GM21619 (cell line): ENCODE data around the gene PBX1.

Source experiments
- ATAC-seq: cut with Tn5 transposase; IDR thresholded peaks from one replicate; pipeline ENCODE4 v1.9.1; 2021; ENCODE audit not compliant: unreplicated experiment

The PBX1 gene

DNA sequence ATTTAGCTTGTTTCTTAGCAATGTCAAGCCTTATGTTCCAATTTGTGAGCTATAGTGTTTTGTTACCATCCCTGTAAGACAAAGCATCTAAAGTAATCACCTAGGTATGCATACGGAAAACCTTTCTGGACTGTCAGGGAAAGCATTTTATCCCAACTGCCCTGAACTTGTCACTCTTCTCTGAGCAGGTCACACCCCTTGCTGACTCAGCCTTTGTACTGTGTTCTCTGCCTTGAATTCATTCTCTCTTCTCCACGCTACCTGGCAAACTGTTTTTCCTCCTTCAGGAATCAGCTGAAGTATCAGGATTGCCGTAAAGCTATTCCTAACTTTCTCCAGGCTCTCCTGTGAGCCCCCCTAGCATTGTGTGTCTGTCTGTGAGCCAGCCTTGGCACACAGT is 54.2 kb downstream of the PBX1 start:
- ATAC-seq: no peak

DNA sequence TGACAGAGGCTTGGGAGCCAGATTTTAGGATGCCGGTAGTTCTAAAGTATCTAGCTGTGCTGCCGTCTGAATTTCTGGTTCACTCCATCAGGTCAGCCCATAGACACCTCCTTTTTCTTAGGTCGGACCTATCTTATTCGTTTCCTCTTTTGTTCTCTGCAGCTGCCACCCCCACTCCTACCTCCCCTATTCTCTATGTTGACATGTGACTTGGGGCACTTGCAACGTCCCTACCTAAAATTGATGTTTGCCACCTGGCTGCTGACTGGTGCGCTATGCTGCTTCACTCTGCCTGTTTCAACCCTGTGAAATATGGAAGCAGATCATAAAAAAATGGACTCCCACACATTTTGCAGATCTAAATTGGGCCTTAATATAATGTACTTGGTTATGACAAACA is 55.3 kb downstream of the PBX1 start:
- no peak for ATAC-seq

DNA sequence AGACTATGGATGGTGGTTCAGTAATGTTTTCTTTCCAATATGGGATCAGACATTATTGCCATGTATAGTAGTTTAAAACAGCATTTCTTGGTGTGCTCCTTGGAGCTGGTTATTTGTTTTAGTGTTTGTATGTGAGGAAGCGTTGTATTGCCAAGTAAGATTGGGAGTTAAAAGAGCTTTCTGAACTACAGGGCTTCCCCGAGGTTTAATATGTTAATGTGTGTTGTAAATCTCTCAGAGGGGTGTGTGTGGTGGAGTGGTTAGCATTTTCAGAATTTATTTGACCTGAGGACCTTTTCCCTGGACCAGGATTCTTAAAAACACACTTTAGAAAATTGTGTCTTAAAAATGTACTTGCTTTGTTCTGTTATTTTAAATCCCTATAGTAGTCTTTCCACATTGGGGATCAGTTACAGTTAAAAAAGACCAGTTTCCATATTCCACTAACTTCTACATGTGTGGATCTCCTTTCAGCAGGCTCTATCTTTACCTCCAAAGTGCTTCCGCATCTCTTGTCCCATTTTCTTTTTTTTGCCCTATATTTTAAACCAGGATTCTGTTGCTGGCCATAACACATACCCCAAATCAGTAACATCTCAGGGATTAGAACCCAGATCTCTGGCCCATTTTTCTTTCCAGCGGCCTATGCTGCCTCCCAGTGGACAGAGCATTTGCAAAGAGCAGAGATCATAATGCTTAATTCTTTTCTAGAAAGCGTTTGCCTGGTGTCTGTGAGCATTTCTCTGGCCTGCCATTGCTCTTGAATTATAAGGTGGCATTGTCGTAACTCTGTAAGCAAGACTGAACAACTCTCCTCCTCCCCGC is 58.6 kb downstream of the PBX1 start:
- ATAC-seq: no peak

DNA sequence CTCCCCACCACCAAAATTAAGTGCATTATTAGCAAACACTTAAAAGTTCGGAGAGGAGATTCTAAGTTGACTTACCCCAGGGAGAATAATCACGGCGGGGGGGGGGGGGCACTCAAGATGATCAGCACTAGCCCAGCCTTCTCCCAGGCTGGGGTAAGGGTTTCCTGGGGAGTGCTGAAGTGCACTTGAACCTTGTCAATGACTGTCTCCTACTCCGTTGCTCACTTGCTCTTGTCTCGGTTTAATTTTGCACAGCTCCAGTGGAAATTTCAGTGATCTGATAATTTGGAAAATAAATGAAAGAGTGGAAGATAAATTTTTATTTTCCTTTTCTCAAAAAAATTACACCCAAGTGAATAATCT is 59.2 kb downstream of the PBX1 start:
- no peak for ATAC-seq

DNA sequence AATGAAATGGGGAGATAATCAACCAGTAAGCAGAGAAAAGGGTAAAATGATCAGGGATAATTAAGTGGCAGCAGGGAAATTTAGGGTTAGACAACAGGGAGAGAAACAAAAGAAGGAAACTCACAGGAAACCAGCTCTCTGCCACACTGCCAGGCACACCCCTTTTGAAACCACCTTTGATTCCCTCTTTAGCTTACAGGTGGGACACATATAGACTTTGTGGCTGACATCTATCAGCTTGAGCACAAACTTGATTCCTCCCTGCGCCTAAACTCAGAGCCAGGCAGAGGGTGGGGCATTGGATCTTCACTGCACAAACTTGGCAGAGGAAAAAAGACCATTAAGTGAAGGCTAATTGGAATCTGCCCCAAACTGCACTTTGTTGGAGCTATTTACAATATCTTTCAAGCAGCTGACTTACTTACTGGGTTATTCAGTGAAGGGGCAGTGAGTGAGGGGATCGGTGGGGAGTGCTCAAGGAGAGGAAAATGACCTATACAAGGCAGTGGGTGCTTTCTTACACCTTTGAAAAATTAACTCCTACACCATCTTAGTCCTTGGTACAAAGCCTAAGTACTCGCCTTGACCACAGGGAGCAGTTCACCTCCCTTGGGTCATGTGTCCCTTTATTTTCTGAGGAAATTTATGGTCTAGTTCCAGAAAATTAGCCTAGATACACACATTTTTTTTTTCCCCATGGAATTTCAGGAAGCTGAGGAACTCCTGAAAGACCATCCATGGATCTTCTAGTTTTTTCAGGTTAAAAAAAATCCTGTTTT is 60.2 kb downstream of the PBX1 start:
- ATAC-seq: no peak

DNA sequence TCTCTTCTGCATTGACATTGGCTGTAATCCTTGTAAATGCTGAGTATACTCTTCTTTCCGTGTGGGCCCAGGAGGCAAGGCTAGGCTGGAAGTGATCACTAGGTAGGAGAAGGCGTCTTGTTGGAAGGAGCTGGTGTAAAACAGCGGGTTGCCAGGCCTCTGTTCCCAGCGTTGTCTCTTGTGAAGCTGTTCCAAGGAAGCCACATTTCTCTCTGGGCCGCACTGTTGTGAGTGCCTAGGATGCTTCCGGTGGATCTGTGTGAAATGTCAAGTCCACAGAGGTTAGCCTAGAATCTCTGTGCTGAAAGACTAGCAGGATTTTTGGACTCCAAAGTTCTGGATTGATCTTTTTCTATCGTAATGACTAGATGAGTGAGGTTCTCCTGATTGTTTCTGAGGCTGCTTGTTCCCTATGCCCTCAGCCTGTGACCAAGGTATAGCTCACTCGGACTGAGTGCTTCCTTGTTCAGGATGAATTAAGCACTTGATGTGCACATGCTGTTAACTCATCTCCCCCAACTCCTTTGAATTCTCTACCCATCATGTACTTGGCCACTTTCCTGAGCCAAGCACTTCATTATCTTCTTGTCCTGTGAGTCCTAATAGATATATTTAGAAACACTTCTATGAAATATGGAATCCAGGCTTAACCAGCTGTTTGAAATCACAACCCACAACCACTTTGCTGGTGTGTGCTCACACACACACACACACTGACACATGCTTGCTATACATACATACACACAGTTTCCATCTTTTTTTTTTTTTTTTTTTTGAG is 63.3 kb downstream of the PBX1 start:
- ATAC-seq: no peak

DNA sequence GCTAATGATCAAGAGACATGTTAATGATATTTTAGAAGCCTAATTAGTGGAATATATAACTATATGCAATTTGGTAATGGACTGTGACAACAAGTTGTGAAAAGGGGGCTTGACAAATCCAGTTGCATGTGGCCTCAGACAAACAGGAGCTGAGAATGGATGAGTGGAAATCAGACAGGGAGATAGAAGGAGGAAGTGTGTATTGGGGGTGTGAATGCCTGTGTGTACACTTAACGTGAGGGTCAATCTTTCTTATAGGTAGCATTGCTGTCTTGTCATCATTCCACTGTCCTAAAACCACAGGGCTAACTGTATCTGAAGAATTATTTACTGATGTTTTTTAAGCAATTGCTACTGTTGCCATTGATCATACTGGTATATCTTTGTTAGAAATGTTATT is 64.8 kb downstream of the PBX1 start:
- no peak for ATAC-seq

DNA sequence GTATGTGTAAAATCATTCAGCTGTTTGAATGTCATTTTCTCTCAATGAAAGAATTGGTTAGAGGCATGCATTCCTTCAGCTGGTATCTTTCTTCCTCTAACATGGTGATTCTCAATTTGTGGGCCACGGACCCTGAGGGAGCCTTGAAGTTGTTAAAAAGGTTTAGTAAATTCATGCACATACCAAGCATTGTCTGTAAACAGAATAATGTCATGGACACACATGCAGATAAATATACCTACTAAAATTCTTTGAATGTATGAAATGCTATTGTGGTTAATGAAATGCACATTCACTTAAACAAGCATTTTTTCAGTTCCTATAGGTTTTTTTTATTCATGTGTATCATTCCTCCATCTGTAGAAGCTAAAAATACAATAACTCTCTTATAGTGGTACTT is 65.4 kb downstream of the PBX1 start:
- ATAC-seq: no peak

DNA sequence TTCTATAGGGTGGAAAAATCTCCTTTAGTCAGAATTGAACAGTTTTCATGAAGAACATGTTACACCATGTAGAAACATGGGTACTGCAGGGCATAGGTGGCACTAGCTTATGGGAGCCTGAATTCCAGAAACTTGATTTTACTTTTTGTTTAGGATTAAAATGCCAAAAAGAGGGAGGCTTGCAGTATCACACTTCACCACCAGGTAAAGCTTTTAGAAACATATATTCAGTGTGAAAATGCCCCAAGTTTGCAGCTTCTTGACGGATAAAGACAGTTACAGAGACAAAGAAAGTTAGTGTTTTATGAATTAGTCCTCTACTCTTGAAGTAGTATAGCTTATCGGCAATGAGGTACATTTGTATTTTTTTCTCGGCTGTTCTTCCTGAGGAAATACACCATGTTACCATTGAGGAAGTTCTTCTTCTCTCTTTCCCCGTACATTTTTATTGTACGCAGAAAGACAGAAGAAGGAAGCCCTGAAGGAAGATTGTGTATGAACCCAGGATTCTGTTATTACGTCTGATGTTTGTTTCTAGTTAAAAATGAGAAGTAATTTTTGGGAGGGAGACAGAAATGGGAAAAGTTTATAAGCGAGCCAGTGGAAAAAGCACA is 66.1 kb downstream of the PBX1 start:
- ATAC-seq: no peak

DNA sequence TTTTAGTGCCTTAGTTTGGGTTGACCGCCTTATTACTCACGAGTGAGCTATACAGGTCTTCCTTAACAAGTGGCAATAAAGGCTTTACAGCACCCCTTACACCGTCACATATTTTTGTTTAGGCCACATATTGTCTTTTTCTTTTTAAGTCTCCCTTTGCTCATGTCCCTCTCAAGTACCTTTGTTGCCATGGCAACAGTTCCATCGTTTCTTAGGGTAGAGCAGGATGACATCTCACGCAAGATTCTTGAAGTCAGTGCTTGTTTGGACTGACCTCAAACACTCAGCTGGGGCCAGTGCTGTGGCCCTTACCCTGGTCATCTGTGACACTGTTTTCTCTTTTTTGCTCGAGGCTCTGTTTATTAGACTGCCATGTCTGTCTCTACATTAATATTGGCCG is 69.8 kb downstream of the PBX1 start:
- no peak for ATAC-seq

DNA sequence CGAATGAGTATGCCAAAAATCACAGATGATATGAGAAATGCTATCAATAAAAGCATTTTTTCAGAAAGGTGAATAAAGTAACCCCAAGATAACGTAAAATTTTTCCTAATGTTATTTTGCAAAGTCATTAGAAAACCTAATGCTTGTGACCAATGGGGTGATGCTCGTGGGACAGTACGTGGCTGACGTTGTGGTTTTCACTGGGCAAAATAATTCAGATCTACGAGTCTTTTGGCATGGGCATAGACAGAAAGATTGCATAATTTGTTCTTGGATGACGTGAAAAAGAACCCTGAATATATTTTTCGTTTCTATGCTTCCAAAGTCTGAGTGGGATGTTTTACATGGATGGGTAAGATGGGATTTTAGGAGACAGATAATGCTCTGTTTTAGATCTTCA is 71.0 kb downstream of the PBX1 start:
- ATAC-seq: no peak

DNA sequence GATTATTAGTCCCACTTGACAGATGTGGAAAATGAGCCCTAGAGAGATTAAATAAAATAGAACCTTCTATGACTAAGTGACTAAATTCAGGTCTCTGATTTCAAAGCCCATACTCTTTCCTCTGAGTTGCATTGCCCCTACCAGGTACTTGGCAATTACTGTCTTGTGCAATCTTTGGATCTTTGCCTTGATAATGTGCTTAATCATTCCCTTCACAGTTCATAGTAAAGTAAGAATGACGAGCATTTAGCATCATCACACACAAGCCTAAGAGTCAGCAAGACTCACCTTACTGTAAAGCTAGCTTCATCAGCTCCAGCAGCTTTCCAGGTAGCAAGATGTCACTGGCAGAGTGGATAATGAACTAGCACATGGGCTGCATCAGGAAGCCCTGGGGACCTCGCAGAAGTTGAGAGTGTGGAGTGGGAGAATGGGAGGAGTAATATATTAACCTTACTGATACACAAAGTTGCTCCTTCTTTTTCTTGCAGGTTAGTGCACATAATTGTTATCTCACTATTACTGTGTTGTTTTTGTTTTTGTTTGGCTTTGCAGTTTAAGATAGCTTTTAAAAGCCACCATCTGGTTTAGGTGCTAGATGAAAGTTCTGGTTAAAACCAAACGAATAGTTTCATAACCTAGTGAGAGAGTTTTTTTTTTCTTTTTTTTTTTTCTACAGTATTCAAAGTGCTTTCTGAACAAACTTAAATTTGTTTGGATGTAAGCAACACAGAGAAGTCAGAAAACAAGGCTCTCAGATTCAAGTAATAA is 71.8 kb downstream of the PBX1 start:
- ATAC-seq: no peak

DNA sequence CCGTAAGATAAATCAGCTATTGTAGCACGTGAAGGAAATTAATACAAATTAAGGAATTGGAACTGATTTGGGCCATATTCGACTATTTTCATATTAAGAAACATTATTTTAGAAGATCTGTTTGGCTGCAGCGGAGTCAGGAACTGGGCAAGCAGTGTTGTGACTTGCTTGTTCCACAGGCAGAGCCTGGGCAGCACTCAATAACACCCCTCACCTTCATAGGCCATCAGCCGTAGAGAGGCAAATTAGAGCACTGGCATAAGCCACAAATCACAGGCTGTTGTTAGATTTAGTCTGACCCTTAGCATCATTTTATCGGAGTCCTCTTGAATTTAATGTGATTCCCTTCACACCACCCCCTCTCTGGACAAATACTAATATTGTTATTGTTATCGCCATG is 72.8 kb downstream of the PBX1 start:
- no peak for ATAC-seq

DNA sequence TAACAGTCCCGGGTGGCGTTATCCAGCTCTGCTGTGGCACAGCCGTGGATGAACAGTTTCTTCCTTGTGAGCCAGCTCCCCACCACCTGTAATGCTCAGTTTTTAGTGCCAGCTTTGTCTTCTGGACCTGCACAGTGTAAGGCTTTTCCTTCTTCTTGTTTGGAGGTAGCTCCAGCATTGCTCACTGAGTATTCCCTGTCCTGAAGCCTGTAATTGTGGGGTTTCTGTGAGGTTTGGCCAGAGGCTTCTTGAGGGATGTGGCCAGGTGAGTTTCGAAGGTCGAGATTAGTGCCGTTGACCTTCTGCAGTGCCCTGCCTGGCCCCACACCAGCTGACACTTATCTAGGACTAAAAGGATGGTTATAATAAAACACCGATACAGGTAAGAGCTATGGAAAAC is 75.0 kb downstream of the PBX1 start:
- ATAC-seq: no peak

DNA sequence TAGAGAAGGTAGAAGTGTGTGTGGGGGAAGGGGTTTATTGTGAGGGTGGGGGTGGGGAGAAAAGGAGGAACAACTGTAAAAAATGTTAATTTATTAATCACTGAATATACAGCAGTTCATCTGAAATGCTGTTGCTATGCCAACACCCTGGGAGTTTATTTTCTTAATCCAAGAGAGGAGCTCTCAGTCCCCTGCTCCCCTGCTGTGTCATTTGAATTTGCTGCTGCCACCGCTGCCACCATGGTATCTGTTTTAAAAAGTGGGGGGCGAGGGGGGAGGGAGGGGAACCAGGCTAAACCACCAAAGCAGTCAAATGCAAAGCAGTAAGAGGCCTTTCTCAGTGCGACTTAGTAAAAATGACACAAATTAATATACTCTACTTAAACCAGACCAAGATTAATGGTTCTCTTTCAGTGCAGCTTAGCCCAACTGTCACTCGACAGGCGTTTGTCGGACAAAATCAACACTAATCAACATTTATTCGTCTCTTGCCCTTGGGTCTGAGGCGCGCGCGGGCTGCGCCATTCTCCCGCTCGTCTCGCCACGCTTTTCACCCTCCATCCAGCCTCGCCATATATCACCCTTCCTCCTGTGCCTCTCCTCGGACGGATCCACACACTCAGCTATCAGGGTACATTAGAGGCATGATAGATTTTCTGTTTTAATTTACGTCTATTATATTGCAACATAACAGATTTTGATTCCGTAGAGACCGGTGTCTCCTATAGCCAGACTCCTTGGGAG is 76.2 kb downstream of the PBX1 start:
- no peak for ATAC-seq

DNA sequence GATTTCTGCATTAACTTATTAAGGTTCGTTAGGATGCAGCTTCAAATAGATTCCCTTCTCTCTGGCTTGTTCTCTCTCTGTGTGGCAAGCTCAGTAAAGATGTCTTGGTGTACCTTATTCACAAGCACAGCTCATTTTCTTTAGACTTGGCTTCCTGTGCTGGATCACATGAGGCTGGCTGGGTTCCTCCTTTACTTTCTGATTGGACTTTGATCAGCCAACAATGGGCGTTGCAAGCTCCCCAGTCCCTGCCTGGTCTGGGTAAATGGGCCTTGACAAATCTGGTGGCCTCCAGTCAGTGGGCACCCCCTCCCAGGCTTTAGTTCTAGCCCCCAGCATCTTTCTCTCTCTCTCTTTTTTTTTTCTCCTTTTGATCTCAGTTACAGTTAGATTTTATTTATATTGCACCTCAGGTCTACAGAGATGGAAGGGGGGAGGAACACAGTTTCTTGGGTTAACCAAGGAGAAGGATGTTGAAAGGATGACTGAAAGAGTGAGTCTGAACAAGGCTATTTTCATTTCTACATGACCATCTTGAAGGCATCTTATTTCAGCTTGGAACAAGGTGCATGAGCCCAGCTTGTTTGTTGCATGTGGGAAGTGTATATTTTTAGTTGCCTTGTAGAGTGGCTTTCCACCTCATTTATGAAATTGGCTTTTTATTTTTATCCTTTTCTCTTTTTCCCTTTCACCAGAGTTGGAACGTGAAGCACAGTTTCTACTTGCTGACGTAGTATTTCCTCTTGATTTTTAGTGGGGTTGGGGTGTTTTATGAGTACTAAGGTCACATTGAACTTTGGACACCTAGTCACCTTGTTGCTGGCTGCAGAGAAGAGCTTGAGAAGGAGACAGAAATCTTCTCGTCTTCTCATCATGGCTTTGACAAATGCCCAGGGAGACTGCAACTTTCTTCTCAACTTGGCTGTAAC is 77.1 kb downstream of the PBX1 start:
- ATAC-seq: no peak

DNA sequence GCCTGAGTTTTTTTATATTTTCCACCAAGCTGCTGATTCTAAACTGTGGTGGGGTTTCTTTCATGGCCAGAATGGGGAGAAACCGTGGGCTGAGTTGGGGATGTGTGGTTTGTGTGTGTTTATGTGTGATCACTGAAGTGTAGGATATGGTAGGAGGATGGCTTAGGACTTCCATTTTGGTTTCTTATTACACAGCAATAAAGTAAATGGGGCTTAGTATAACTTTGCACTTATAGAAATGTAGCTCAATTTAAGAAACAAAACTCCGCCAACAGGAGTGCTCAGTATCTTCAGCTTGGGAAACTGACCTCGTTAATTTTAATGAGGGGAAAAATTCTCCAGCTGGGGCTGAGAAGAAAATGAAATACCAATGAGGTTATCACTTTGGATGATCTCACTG is 77.8 kb downstream of the PBX1 start:
- ATAC-seq: no peak

DNA sequence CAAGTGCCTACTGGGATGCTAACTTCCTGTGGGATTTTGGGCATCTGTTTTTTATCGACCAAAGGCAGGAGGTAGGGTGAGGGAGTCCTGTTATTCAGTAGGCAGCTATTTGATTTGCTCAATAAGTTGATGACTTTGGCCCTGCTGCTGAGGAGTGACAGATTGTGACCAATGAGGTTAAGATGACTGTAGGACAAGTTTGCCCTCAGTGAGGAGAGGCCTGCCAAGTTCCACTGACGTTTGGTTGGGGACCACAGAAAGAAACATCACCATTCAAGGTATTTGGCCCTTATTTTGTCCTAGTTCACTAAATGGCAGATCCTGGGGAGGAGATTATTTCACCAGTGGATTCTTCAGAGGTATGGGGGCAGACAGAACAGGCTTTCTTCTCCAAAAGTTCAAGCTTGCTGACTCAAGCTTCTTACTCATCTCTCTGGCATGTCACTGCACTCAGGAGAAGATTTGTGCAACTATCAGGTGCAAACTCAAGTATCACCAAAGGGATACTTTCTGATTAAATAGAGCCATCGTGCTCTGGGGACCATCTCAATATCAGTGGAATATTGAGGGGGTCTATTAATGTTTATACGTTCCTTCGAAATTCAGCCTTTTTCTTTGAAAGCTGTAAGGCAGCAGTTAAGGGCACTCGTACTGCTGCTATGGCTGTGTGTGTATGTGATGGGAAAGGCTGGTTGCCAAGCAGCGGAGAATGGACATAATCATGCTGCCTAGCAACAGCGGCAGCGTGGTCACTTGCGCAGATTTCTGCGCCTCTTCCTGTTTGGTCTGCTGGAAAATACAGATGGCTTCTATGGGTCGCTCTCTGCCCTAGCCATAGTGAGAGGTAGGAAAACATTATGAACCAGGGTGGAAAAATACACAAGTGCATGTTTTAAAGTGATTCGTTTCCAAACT is 78.7 kb downstream of the PBX1 start:
- no peak for ATAC-seq
